ENCODE data around the gene LMTK3. TPM values are rescaled to one million over a fixed set of nuclear protein-coding genes. Genes with fewer than 3 reads are reported as not detected.

Gene LMTK3
- total and polyA plus RNA-seq, 9 of the 15 experiments (the other 6 are each of a cell fraction or from before 2014, with no cell fraction given) = 0.35 to 12.3 (median 2.0) TPM; not detected in 2

- no peaks in the 10 kb centered on the region for H3K9me3 ChIP-seq (replicated peaks; ENCODE audit: control insufficient read depth, insufficient read depth, low read depth, low read length)
- peaks cover 16% of the 10 kb centered on the region for H3K79me2 ChIP-seq (ENCODE audit: control insufficient read depth, insufficient read depth, low read length)
- H3K4me2 ChIP-seq (ENCODE audit: insufficient read depth, low read length) = peak within 1 kb of the TSS; percentile 79
- in situ Hi-C loops (cut with MboI) (no loop called here), intact Hi-C loops (cut with micrococcal nuclease) (loop anchor here (2.0 kb wide), 1 partner anchor 71 kb away; no protein-coding TSS in a partner anchor)
- H4K20me1 ChIP-seq (replicated peaks; ENCODE audit: control insufficient read depth, insufficient read depth, low read length) = peaks cover 9% of the 10 kb centered on the region; the same call in 1 of the 2 replicates
- H3K27ac ChIP-seq (ENCODE audit: extremely low read depth, low read depth, low read length) = peak within 1 kb of the TSS; percentile 98
- BruUV-seq (replicated peaks) = TSS peak; percentile 59
- H3K4me1 ChIP-seq (replicated peaks in 1 of 2; ENCODE audit: control insufficient read depth in 2 of 2, insufficient read depth in 2 of 2, low read length in 2 of 2) = peaks cover 7 to 25% of the 10 kb centered on the region in 2 experiments; a peak in 4 of 5 replicates
- no peaks in the 10 kb centered on the region for H3K27me3 ChIP-seq (ENCODE audit: control insufficient read depth in 2 of 2, insufficient read depth in 2 of 2, low read length in 2 of 2)
- peak; percentile 70 for FAIRE-seq
- peak; percentile 79 to 91 (median 80) for DNase-seq (ENCODE audit: extremely low read depth in 1 of 4, low spot score in 3 of 4)
- WGBS (ENCODE audit: insufficient coverage, low coverage, missing lambda C conversion rate) = under 1% methylated on average over 33 of the region's 66 CpGs
- peak within 1 kb of the TSS; percentile 90 for H2AFZ ChIP-seq (ENCODE audit: low read depth, low read length)
- ChIA-PET POLR2A (interaction anchor here (0.7 to 1.7 kb wide), 7 partner anchors 10 to 1681 kb away, joined by 3 to 9 read pairs (median 3); partner anchors contain the start of genes KDELR1 and SLC1A5), CTCF (ENCODE audit: low intra/inter-chr PET ratio) (no interaction called here)
- peaks cover 3% of the 10 kb centered on the region for H3K9me1 ChIP-seq (ENCODE audit: control insufficient read depth, insufficient read depth, low read length)
- peaks cover 43% of the 10 kb centered on the region; the same call in 2 of the 3 replicates for H3K36me3 ChIP-seq (ENCODE audit: control insufficient read depth, insufficient read depth, low read length)
- H3K9ac ChIP-seq (ENCODE audit: insufficient read depth in 1 of 2, low read depth in 2 of 2, low read length in 2 of 2) = peak within 1 kb of the TSS; percentile 96 to 98
- peak; percentile 87 for ATAC-seq
- peak within 1 kb of the TSS; percentile 91 for H3K4me3 ChIP-seq
- TF ChIP-seq, protein P1, sequence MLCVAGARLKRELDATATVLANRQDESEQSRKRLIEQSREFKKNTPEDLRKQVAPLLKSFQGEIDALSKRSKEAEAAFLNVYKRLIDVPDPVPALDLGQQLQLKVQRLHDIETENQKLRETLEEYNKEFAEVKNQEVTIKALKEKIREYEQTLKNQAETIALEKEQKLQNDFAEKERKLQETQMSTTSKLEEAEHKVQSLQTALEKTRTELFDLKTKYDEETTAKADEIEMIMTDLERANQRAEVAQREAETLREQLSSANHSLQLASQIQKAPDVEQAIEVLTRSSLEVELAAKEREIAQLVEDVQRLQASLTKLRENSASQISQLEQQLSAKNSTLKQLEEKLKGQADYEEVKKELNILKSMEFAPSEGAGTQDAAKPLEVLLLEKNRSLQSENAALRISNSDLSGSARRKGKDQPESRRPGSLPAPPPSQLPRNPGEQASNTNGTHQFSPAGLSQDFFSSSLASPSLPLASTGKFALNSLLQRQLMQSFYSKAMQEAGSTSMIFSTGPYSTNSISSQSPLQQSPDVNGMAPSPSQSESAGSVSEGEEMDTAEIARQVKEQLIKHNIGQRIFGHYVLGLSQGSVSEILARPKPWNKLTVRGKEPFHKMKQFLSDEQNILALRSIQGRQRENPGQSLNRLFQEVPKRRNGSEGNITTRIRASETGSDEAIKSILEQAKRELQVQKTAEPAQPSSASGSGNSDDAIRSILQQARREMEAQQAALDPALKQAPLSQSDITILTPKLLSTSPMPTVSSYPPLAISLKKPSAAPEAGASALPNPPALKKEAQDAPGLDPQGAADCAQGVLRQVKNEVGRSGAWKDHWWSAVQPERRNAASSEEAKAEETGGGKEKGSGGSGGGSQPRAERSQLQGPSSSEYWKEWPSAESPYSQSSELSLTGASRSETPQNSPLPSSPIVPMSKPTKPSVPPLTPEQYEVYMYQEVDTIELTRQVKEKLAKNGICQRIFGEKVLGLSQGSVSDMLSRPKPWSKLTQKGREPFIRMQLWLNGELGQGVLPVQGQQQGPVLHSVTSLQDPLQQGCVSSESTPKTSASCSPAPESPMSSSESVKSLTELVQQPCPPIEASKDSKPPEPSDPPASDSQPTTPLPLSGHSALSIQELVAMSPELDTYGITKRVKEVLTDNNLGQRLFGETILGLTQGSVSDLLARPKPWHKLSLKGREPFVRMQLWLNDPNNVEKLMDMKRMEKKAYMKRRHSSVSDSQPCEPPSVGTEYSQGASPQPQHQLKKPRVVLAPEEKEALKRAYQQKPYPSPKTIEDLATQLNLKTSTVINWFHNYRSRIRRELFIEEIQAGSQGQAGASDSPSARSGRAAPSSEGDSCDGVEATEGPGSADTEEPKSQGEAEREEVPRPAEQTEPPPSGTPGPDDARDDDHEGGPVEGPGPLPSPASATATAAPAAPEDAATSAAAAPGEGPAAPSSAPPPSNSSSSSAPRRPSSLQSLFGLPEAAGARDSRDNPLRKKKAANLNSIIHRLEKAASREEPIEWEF (CRISPR knock-in tag; IDR thresholded peaks at IDR 0.05) = no peak
- TF ChIP-seq TAF15 (IDR thresholded peaks at IDR 0.05; ENCODE audit: low read depth, low read length) (no peak), TBP (optimal IDR thresholded peaks at IDR 0.05; ENCODE audit: low read depth, low read length) (peak; percentile 88), MYC (IDR thresholded peaks at IDR 0.05; ENCODE audit: low read depth, low read length) (no peak), MYC (CRISPR knock-in tag; IDR thresholded peaks at IDR 0.05; ENCODE audit: borderline replicate concordance, low read depth) (peak; percentile 61; the same call in 1 of the 2 replicates), HDAC3 (IDR thresholded peaks at IDR 0.05; ENCODE audit: borderline replicate concordance, partially characterized antibody) (no peak), RFX1 (IDR thresholded peaks at IDR 0.05) (no peak), CREB3L1 (IDR thresholded peaks at IDR 0.05; ENCODE audit: borderline replicate concordance, low read depth) (peak; percentile 58; the same call in 1 of the 2 replicates)
- TF ChIP-seq, protein P2, sequence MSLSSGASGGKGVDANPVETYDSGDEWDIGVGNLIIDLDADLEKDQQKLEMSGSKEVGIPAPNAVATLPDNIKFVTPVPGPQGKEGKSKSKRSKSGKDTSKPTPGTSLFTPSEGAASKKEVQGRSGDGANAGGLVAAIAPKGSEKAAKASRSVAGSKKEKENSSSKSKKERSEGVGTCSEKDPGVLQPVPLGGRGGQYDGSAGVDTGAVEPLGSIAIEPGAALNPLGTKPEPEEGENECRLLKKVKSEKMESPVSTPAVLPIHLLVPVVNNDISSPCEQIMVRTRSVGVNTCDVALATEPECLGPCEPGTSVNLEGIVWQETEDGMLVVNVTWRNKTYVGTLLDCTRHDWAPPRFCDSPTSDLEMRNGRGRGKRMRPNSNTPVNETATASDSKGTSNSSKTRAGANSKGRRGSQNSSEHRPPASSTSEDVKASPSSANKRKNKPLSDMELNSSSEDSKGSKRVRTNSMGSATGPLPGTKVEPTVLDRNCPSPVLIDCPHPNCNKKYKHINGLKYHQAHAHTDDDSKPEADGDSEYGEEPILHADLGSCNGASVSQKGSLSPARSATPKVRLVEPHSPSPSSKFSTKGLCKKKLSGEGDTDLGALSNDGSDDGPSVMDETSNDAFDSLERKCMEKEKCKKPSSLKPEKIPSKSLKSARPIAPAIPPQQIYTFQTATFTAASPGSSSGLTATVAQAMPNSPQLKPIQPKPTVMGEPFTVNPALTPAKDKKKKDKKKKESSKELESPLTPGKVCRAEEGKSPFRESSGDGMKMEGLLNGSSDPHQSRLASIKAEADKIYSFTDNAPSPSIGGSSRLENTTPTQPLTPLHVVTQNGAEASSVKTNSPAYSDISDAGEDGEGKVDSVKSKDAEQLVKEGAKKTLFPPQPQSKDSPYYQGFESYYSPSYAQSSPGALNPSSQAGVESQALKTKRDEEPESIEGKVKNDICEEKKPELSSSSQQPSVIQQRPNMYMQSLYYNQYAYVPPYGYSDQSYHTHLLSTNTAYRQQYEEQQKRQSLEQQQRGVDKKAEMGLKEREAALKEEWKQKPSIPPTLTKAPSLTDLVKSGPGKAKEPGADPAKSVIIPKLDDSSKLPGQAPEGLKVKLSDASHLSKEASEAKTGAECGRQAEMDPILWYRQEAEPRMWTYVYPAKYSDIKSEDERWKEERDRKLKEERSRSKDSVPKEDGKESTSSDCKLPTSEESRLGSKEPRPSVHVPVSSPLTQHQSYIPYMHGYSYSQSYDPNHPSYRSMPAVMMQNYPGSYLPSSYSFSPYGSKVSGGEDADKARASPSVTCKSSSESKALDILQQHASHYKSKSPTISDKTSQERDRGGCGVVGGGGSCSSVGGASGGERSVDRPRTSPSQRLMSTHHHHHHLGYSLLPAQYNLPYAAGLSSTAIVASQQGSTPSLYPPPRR (CRISPR knock-in tag; IDR thresholded peaks at IDR 0.05; ENCODE audit: borderline replicate concordance) = no peak
Measured at GRCh38 chr19:48469289-48469881, 42.2 kb downstream of the LMTK3 start, which contains the start of gene CYTH2. CYTH2 (plus strand) TSS chr19:48469369; CDS start chr19:48469508, 139 bp downstream.
